ENCODE results near the gene ACTR5.
"Not testable (repeated sequence)": the region's sequence is repeated elsewhere in the genome, so short reads cannot be mapped to it uniquely, and the experiment has no call there.

ACTR5 gene

GRCh38 chr20:38769376-38770295 is 21.4 kb downstream of the ACTR5 start:
- DNase-seq = no peak

- DNase-seq = no peak
These were observed 22.3 kb downstream of the ACTR5 start for GRCh38 chr20:38770546-38770945.

GRCh38 chr20:38770970-38771369 is 22.7 kb downstream of the ACTR5 start:
- DNase-seq = no peak

- DNase-seq = no peak
These were observed 23.4 kb downstream of the ACTR5 start for GRCh38 chr20:38771621-38772020.

GRCh38 chr20:38774167-38774566 is 25.9 kb downstream of the ACTR5 start:
- no peak for DNase-seq

GRCh38 chr20:38776363-38776762 is 28.1 kb downstream of the ACTR5 start:
- no peak for DNase-seq

- no peak for DNase-seq
These were observed 31.2 kb downstream of the ACTR5 start for GRCh38 chr20:38779247-38780097.

- no peak for DNase-seq
These were observed 34.0 kb downstream of the ACTR5 start for GRCh38 chr20:38782275-38782674.

GRCh38 chr20:38787870-38788269 is 39.6 kb downstream of the ACTR5 start:
- DNase-seq = no peak

- DNase-seq = no peak
These were observed 41.4 kb downstream of the ACTR5 start for GRCh38 chr20:38789503-38790199.

- no peak for DNase-seq
These were observed 42.2 kb downstream of the ACTR5 start for GRCh38 chr20:38790200-38791053.

GRCh38 chr20:38791291-38791690 is 43.0 kb downstream of the ACTR5 start:
- DNase-seq = no peak

GRCh38 chr20:38791940-38792339 is 43.7 kb downstream of the ACTR5 start:
- DNase-seq = no peak

GRCh38 chr20:38794057-38794456 is 45.8 kb downstream of the ACTR5 start:
- not testable (repeated sequence) for DNase-seq

- no peak for DNase-seq
These were observed 50.0 kb downstream of the ACTR5 start for GRCh38 chr20:38798266-38798665.

- DNase-seq = no peak
These were observed 50.9 kb downstream of the ACTR5 start for GRCh38 chr20:38799203-38799602.

GRCh38 chr20:38800882-38801281 is 52.6 kb downstream of the ACTR5 start:
- no peak for DNase-seq

GRCh38 chr20:38804221-38804620 is 56.0 kb downstream of the ACTR5 start:
- no peak for DNase-seq

- no peak for DNase-seq
These were observed 56.6 kb downstream of the ACTR5 start for GRCh38 chr20:38804682-38805501.

GRCh38 chr20:38805502-38805957 is 57.3 kb downstream of the ACTR5 start, which contains the start of gene PPP1R16B:
Gene PPP1R16B, plus strand, starts transcription at chr20:38805697. Its CDS starts 30,229 bp downstream, at chr20:38835926.
- DNase-seq = no peak
